K562 (cell line): ENCODE results near the gene LINGO3.

Experiments
- ETS1 ChIP-seq: conservative IDR thresholded peaks from 2 replicates; pipeline ENCODE4 v1.6.1; 2011; ENCODE audit warnings: low read depth, mild to moderate bottlenecking, low read length; ENCODE audit not compliant: control insufficient read depth
- EZH2 ChIP-seq: IDR thresholded peaks from 2 replicates; pipeline ENCODE4 v1.6.1; 2012; ENCODE audit warnings: low read depth, mild to moderate bottlenecking, inconsistent platforms, low read length, borderline replicate concordance
- IRF2 ChIP-seq: sonication (generic); formaldehyde crosslinking; IDR thresholded peaks from 2 replicates; pipeline ENCODE4 v1.8.1; 2022; ENCODE audit warnings: mild to moderate bottlenecking, missing genetic modification reagents
- MAX ChIP-seq: sonication (generic); formaldehyde crosslinking; IDR thresholded peaks from 2 replicates; pipeline ENCODE4 v1.9.0; 2022; ENCODE audit warnings: mild to moderate bottlenecking, missing genetic modification reagents
- NBN ChIP-seq: fragments of 450-650 bp; IDR thresholded peaks from 2 replicates; pipeline ENCODE4 v1.6.1; 2016; ENCODE audit warnings: low read depth, mild to moderate bottlenecking
- NFE2L1 ChIP-seq: fragments of 450-650 bp; IDR thresholded peaks from 2 replicates; pipeline ENCODE4 v1.6.1; 2016; ENCODE audit warnings: missing genetic modification characterization, low read depth, mild to moderate bottlenecking, missing compliant biosample characterization, moderate library complexity, borderline replicate concordance
- RERE ChIP-seq: sonication (generic); formaldehyde crosslinking; IDR thresholded peaks from 2 replicates; pipeline ENCODE4 v1.8.0; 2023; ENCODE audit warnings: missing genetic modification reagents, mild to moderate bottlenecking, borderline replicate concordance
- TSHZ1 ChIP-seq: fragments of 250-450 bp; sonication (Bioruptor Pico); IDR thresholded peaks from 2 replicates; pipeline ENCODE4 v1.4.0; 2020; ENCODE audit warnings: mild to moderate bottlenecking, moderate library complexity
- ZFP91 ChIP-seq: sonication (generic); formaldehyde crosslinking; IDR thresholded peaks from 2 replicates; pipeline ENCODE4 v1.8.0; 2022; ENCODE audit warnings: mild to moderate bottlenecking, missing genetic modification reagents
- ZNF318 ChIP-seq, 2 experiments: fragments of 450-650 bp; IDR thresholded peaks; 2 replicates each; pipeline ENCODE4 v1.6.1; 2016; ENCODE audit warnings: mild to moderate bottlenecking in 2 of 2, borderline replicate concordance in 1 of 2, low read depth in 1 of 2, moderate library complexity in 1 of 2

GRCh38 chr19:2276429-2276986, 31.4 kb downstream of the LINGO3 start:
- no peak for TF ChIP-seq EZH2
- TF ChIP-seq TSHZ1 (CRISPR knock-in tag): no peak
- no peak for TF ChIP-seq NFE2L1 (tag)
- TF ChIP-seq ETS1: no peak
- TF ChIP-seq ZNF318 (IDR thresholded peaks at IDR 0.05; ENCODE audit: borderline replicate concordance in 1 of 2, low read depth in 1 of 2): no peak
- no peak for TF ChIP-seq ZFP91 (CRISPR knock-in tag)
- TF ChIP-seq MAX: no peak
- TF ChIP-seq IRF2: no peak
- TF ChIP-seq RERE (CRISPR knock-in tag): no peak
- no peak for TF ChIP-seq NBN
